ENCODE results near the gene SMIM10L2A.
"Not testable (repeated sequence)": the region's sequence is repeated elsewhere in the genome, so short reads cannot be mapped to it uniquely, and the experiment has no call there.

SMIM10L2A gene

GRCh38 chrX:135423173-135423864 lies 1.6 kb downstream of the SMIM10L2A start:
- not testable (repeated sequence) for DNase-seq

GRCh38 chrX:135424469-135424868 lies 2.7 kb downstream of the SMIM10L2A start:
- no peak for DNase-seq

GRCh38 chrX:135425026-135425965 lies 3.6 kb downstream of the SMIM10L2A start:
- no peak for DNase-seq

- no peak for DNase-seq
These were observed 7.7 kb downstream of the SMIM10L2A start for GRCh38 chrX:135429429-135429828.

GRCh38 chrX:135431886-135432285 lies 10.1 kb downstream of the SMIM10L2A start:
- DNase-seq, result no peak

- no peak for DNase-seq
These were observed 10.7 kb downstream of the SMIM10L2A start for GRCh38 chrX:135432453-135432852.

- no peak for DNase-seq
These were observed 11.3 kb downstream of the SMIM10L2A start for GRCh38 chrX:135432881-135433521.

GRCh38 chrX:135433531-135434257 lies 11.9 kb downstream of the SMIM10L2A start:
- DNase-seq, result no peak

- DNase-seq, result no peak
These were observed 12.8 kb downstream of the SMIM10L2A start for GRCh38 chrX:135434258-135435138.

GRCh38 chrX:135435139-135435922 lies 13.6 kb downstream of the SMIM10L2A start:
- no peak for DNase-seq

- no peak for DNase-seq
These were observed 14.2 kb downstream of the SMIM10L2A start for GRCh38 chrX:135435933-135436332.

- no peak for DNase-seq
These were observed 14.7 kb downstream of the SMIM10L2A start for GRCh38 chrX:135436456-135436855.

- DNase-seq, result no peak
These were observed 15.5 kb downstream of the SMIM10L2A start for GRCh38 chrX:135436966-135437866.

- DNase-seq, result no peak
These were observed 16.4 kb downstream of the SMIM10L2A start for GRCh38 chrX:135437867-135438733.

- DNase-seq, result no peak
These were observed 16.9 kb downstream of the SMIM10L2A start for GRCh38 chrX:135438734-135439043.

- no peak for DNase-seq
These were observed 28.1 kb downstream of the SMIM10L2A start for GRCh38 chrX:135449637-135450550.

- DNase-seq, result no peak
These were observed 31.6 kb downstream of the SMIM10L2A start for GRCh38 chrX:135453381-135453780.

- no peak for DNase-seq
These were observed 33.1 kb downstream of the SMIM10L2A start for GRCh38 chrX:135454816-135455215.

All from GF-D8 (cell line).